NOMO-1 (cell line): ENCODE measurements around the gene CPSF4L.

ENCODE experiments used
- DNase-seq, 2 experiments: peaks; one replicate each; lab custom pipeline; 2025; ENCODE audit not compliant: unreplicated experiment in 2 of 2; lab: John Stamatoyannopoulos, UW

Gene CPSF4L

DNA sequence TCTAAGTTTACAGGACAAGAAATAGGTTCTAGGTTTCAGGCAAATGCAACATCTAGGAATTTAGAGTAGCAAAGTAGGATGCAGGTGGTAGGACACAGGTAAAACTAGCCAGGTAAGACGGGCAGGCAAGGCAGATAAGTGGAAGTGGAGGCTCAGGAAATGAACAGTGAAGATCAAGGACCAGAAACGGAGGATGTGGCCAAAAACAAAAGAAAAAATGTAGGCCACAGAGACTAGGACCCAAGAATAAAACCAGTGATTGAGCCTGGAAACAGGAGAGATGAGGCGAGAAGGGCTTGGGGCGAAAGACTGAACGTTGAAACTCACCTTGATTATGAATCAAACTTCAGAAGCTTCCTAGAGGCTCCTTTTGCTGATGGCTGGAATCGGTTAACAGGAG lies 24.0 kb downstream of the CPSF4L start:
- DNase-seq = no peak

DNA sequence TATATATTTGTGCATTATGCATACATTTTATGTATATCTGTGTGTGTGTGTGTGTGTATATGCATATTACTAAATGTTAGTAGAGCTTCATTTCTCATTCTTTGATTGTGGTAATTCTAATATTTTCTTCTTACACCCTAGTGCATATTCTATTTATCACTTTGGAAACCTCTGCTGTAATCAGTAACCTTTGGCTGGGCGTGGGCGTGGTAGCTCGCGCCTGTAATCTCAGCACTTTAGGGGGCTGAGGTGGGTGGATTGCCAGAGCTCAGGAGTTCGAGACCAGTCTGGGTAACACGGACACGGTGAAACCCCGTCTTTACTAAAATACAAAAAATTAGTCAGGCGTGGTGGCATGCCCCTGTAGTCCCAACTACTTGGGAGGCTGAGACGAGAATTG lies 26.9 kb downstream of the CPSF4L start:
- DNase-seq = no peak

- peak; percentile 20 to 27 for DNase-seq
These were observed 28.9 kb downstream of the CPSF4L start for GRCh38 chr17:73232587-73233373.

DNA sequence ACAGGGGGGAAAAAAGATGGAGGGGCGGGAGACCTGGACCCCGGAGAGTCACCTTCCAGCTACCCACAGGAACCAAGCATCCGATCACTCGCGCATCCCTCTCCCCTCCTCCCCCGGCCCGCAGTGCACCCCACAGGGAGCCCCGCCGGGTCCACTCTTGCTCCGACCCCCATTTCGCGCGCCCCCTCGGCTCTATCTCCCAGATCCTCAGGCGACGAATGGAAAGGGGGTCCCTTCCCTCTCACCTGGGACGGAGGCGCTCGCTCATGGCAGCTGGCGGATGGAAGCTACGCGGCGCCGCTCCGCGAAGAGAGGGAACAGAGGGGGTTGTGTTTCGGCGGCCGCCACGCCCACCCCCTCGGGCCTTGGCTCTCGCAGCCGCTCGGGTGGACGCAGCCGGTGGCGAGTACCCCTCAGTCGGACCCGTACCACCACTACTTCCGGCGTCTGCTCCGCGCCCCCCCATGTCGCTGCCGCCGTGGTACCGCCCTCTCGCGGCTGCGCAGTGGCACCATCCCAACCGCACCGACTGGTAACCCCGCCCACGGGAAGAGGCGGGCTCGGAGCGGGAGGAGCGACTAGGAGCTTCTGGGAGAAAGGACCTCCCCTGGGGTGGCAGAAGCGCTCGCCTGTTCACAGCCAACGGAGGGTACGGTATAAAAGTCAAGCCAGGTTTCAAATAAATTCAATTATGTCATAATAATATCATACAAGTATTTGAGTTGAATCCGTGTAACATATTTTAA lies 29.7 kb downstream of the CPSF4L start:
- peak; percentile 87 to 90 for DNase-seq

- DNase-seq = no peak
These were observed 30.3 kb downstream of the CPSF4L start for GRCh38 chr17:73231395-73231794.

GRCh38 chr17:73230088-73230487 lies 31.6 kb downstream of the CPSF4L start:
- no peak for DNase-seq

DNA sequence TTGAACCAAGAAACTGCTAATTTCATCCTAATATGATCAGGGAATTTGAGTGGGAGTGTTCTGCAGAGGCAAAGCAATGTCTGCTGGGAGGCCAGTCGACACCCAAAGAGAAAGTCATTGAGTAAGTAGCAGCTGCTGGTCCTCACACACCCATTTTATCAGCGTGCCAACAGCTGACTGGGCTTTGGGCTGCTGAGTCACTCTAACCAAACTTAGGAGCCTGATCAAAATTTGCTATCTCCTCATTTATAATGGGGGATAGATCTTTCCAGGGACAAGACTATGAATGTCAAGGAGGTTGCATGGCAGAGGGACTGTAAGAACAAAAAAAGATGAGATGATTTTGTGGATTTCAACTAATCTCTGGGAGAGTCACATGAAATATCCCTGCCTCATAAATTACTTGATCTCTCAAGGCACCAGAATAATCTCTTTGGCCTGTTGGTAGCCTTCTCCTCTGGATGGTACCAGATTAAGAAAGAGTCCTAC lies 32.9 kb downstream of the CPSF4L start:
- peak; percentile 17 to 53 for DNase-seq

DNA sequence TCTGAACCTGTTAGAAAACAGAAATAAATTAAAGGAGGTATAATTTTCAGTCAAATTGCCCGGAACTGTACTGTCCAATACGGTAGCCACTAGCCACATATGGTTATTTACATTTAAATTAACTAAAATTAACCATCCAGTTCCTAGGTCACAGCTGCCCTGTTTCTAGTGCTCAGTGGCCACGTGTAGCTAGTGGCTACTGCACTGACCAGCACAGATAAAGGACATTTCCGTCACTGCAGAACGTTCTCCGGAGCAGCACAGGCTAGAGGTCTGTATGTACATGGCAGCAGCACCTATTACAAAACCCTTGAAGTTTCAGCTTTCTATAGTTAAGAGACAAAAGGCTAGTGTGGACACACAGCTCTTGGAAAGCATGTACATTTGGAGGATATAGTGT lies 33.7 kb downstream of the CPSF4L start:
- DNase-seq = no peak

GRCh38 chr17:73227379-73227778 lies 34.3 kb downstream of the CPSF4L start:
- DNase-seq = peak; percentile 19 to 63

- DNase-seq = no peak
These were observed 35.0 kb downstream of the CPSF4L start for GRCh38 chr17:73226556-73227172.

DNA sequence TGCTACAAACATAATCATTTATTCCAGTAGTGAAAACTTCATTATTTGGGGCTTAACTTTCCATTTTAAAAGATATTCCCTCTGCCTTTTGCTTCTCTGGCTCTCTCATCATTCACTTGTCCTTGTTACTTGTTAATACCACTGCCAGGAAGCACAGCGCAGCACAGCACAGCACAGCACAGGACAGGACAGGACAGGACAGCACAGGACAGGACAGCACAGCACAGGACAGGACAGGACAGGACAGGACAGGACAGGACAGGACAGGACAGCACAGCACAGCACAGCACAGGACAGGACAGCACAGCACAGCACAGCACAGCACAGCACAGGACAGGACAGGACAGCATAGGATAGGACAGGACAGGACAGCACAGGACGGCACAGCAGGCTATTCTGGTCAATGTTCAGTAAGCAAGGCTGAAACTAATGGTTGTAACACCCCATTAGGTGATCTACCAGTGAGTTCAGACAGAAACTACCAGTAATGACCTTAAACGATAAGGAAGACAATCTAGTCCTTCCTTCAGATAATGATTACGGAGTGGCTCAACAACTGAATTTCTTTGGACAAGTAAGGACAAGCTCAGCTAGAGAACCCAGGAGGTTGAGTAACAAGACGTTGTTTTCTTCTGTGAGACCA lies 36.9 kb downstream of the CPSF4L start:
- DNase-seq = no peak

DNA sequence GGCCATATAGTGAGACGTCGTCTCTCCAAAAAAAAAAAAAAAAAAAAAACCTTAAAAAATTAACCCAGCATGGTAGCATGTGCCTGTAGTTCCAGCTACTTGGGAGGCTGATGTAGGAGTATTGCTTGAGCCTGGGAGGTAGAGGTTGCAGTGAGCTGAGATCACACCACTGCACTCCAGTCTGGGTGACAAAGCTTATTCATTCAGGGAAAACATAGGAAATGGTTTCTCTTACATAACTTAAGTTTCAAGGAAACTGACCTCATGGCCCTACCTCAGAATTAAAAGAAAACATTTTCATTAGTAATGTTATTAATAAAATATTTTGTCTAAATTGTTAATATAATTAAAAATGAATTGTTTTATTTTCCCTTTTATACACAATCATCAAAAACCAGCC lies 37.4 kb downstream of the CPSF4L start:
- DNase-seq = no peak

DNA sequence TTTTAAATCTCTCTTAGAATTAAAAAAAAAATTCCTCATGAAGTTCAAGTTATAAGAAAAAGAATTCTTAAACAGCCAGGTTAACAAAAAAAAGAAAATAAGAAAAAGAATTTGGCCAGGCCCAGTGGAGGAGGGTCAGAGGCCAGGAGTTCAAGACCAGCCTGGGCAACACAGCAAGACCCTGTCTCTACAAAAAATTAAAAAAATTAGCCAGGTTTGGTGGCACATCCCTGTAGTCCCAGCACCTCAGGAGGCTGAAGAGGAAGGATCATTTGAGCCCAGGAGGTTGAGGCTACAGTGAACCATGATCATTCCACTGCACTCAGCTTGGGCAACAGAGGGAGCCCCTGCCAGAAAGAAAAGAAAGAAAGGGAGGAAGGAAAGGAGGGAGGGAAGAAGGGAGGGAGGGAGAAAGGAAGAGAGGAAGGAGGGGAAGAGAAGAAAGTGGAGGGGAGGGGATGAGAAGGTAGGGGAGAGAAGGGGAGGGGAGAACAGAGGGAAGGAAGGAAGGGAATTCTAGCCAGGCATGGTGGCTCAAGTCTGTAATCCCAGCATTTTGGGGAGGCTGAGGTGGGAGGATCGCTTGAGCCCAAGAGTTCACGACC lies 38.0 kb downstream of the CPSF4L start:
- no peak for DNase-seq

DNA sequence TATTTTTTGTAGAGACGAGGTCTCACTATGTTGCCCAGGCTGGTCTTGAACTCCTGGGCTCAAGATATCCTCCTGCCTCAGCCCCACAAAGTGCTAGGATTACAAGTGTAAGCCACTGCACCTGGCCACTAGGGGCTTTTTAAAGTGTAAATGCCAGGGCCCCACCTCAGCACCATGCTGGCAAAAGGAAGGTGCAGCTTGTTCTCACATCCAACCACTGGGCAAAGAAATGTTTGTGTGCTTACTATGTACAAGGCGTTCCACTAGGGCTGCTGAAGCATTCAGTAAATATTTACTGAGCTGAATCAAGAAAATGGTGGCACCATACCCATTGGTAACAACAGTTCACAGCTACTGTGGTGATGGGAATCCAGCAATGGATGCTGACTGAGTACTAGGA lies 46.2 kb downstream of the CPSF4L start:
- no peak for DNase-seq

GRCh38 chr17:73214851-73215250 lies 46.8 kb downstream of the CPSF4L start:
- no peak for DNase-seq

GRCh38 chr17:73214008-73214407 lies 47.7 kb downstream of the CPSF4L start:
- DNase-seq = no peak

- no peak for DNase-seq
These were observed 49.9 kb downstream of the CPSF4L start for GRCh38 chr17:73211745-73212144.

GRCh38 chr17:73210002-73210678 lies 51.5 kb downstream of the CPSF4L start:
- no peak for DNase-seq

GRCh38 chr17:73209436-73209835 lies 52.2 kb downstream of the CPSF4L start:
- no peak for DNase-seq

DNA sequence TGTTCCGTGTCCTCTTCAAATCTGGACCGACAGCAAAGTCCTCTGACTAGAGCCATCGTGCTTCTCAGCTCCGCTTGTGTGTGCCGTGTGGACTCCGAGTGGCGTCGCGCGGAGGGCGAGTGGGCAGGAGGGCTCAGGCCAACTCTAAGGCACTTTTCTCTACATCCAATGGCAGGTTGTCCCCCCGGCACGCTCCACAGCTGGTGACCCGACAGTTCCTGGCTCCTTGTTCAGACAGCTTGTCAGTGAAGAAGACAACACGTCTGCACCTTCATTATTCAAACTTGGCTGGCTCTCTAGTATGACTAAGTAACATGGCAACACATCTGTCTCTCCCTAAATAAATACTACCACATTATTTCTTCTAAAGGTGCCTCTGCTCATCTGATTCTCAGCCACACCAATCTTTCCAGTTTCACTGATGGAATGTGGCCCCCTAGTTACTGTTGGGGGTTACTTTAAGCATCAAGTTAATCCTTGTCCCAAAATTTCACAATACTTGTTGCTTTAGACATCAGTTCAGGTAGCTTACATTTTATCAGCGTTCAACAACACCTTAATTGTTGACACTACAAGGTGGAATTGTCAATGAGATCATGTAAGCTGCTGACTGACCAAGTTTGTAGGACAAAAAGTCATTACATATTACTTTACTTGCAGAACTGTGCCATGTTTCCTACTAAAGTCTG lies 53.4 kb downstream of the CPSF4L start:
- DNase-seq = no peak
